Spleen (tissue), 11 donors: ENCODE measurements around the gene DCDC1. TPM values are rescaled to one million over a fixed set of nuclear protein-coding genes. Genes with fewer than 3 reads are reported as not detected.

Source experiments
- DNase-seq: peaks from one replicate; pipeline ENCODE4 v3.0.0-alpha.2; 2020
- H3K27ac ChIP-seq, 8 donors: fragments of 200-600 bp; sonication (generic) in 7 of 8; 1 replicate in 4 of 8; 2 replicates in 4 of 8; pipeline versions ENCODE4 v1.5.0 to v1.8.0; 2016 to 2021; ENCODE audit warnings: inconsistent platforms in 4 of 8, mild to moderate bottlenecking in 4 of 8, moderate library complexity in 1 of 8
- H3K27me3 ChIP-seq, 7 donors: fragments of 200-600 bp; sonication (generic) in 6 of 7; replicated peaks in 1 of 7; 1 replicate in 4 of 7; 2 replicates in 3 of 7; pipeline versions ENCODE4 v1.5.0 to v1.8.0; 2016 to 2021; ENCODE audit warnings: inconsistent platforms in 3 of 7, mild to moderate bottlenecking in 1 of 7
- H3K36me3 ChIP-seq, 6 donors: fragments of 200-600 bp; sonication (generic) in 5 of 6; 1 replicate in 4 of 6; 2 replicates in 2 of 6; pipeline versions ENCODE4 v1.5.0 to v1.8.0; 2016 to 2021; ENCODE audit warnings: inconsistent platforms in 2 of 6
- H3K4me1 ChIP-seq, 6 donors: fragments of 200-600 bp; sonication (generic) in 5 of 6; 1 replicate in 3 of 6; 2 replicates in 3 of 6; pipeline versions ENCODE4 v1.5.0 to v1.8.0; 2016 to 2021; ENCODE audit warnings: inconsistent platforms in 3 of 6
- H3K4me3 ChIP-seq, 8 donors: fragments of 200-600 bp; sonication (generic) in 7 of 8; 1 replicate in 4 of 8; 2 replicates in 4 of 8; pipeline versions ENCODE4 v1.5.0 to v1.8.0; 2016 to 2021; ENCODE audit warnings: inconsistent platforms in 4 of 8, mild to moderate bottlenecking in 4 of 8, moderate library complexity in 2 of 8
- H3K9me3 ChIP-seq, 8 donors: fragments of 200-600 bp; sonication (generic) in 7 of 8; 1 replicate in 4 of 8; 2 replicates in 4 of 8; pipeline versions ENCODE4 v1.5.0 to v1.8.0; 2016 to 2021; ENCODE audit warnings: inconsistent platforms in 4 of 8
- CTCF ChIP-seq, 11 experiments: fragments of 200-600 bp in 7 of 11; fragments of 450-650 bp in 4 of 11; sonication (generic) in 4 of 11; IDR thresholded peaks in 8 of 11; conservative IDR thresholded peaks in 3 of 11; 1 replicate in 7 of 11; 2 replicates in 4 of 11; pipeline versions ENCODE4 v1.4.0 to v1.8.0; 2016 to 2021; ENCODE audit warnings: antibody characterized with exemption in 11 of 11, inconsistent platforms in 4 of 11, mild to moderate bottlenecking in 1 of 11
- POLR2A ChIP-seq, 3 donors: fragments of 450-650 bp; IDR thresholded peaks; one replicate each; pipeline ENCODE4 v1.5.1; 2017; ENCODE audit warnings: antibody characterized with exemption in 3 of 3, mild to moderate bottlenecking in 1 of 3
- POLR2AphosphoS5 ChIP-seq, 3 donors: sonication (generic); formaldehyde crosslinking; IDR thresholded peaks; one replicate each; pipeline ENCODE4 v1.5.1; 2017; ENCODE audit warnings: antibody characterized with exemption in 3 of 3
- WGBS, 5 donors: extraction: QIAGEN DNeasy Blood & Tissue Kit in 3 of 5; methylation state at CpG; one replicate each; pipeline versions ENCODE4 v1.1.5 to v1.1.7; 2013 to 2018; 5-methylcytosine and 5-hydroxymethylcytosine counted together
- intact Hi-C: fragments of 100-400 bp; cut with DNase I; formaldehyde crosslinking; loops from one replicate; pipeline ENCODE4 v1.15.0; 2023; ENCODE audit warnings: low total_unique reads
- polyA plus RNA-seq, 3 donors: library from polyadenylated mRNA; stranded (reverse); fragments of 200-250 nt; gene quantifications; one replicate each; pipeline ENCODE4 v1.2.1, GENCODE V29; 2013
- total RNA-seq, 7 donors: library from RNA; depleted of rRNA in 3 of 7; stranded (reverse); fragments of >200 nt in 3 of 7; fragmentation: NEBNext Ultra II Directional in 4 of 7; extraction: Animal tissue kit (Norgen Biotek cat#: 25700) in 4 of 7; gene quantifications; one replicate each; pipeline versions ENCODE4 v1.1.0 to v1.2.1, GENCODE V29; 2016 to 2021
- donor health status: healthy with polysubstance abuse.
- donor health status: DM: no; HTN: no; CAD: no; lungs with moderate emphysema.
- donor health status: DM: no; HTN: no; CAD: no.
- donor health status: Bipolar disorder and iron deficiency.
- donor health status: healthy.
- donor health status: DM: no; HTN: no; CAD: no.
- donor health status: DM: yes; HTN: yes; CAD: no.

The DCDC1 gene
- total and polyA plus RNA-seq, 10 donors, result 0.03 to 0.88 (median 0.25) TPM; not detected in 6

GRCh38 chr11:30893318-30893717 lies 476.2 kb downstream of the DCDC1 start:
- no peaks in the 10 kb centered on the region for H3K9me3 ChIP-seq
- no peak overlapping the region for H3K27ac ChIP-seq
- H3K4me3 ChIP-seq, result no peak overlapping the region
- DNase-seq, result no peak
- H3K27me3 ChIP-seq, result no peaks in the 10 kb centered on the region
- no peak for TF ChIP-seq POLR2A (IDR thresholded peaks at IDR 0.05)
- TF ChIP-seq POLR2AphosphoS5 (IDR thresholded peaks at IDR 0.05), result no peak
- TF ChIP-seq CTCF (IDR thresholded peaks at IDR 0.05 in 8 of 11, conservative IDR thresholded peaks at IDR 0.05 in 3 of 11), result no peak
- intact Hi-C loops, result no loop called here
- H3K4me1 ChIP-seq, result no peaks in the 10 kb centered on the region
- no peaks in the 10 kb centered on the region for H3K36me3 ChIP-seq
- 49 to 70% (median 61%) methylated on average over 3 of the region's 3 CpGs for WGBS, 5 donors

- intact Hi-C loops, result no loop called here
These were observed 480.3 kb downstream of the DCDC1 start for GRCh38 chr11:30889143-30889794.

GRCh38 chr11:30879322-30880005 lies 490.1 kb downstream of the DCDC1 start:
- 39 to 49% (median 47%) methylated on average over 8 of the region's 8 CpGs for WGBS, 5 donors

More at GRCh38 chr11:30889143-30889794, 480.3 kb downstream of the DCDC1 start:
- Histone ChIP-seq H3K36me3 (no peaks in the 10 kb centered on the region), H3K9me3 (no peaks in the 10 kb centered on the region), H3K27ac (no peak overlapping the region), H3K4me1 (no peaks in the 10 kb centered on the region), H3K4me3 (no peak overlapping the region), H3K27me3 (no peaks in the 10 kb centered on the region)
- DNase-seq, result no peak
- 84 to 94% (median 89%) methylated on average over 6 of the region's 6 CpGs for whole genome bisulfite sequencing, 5 donors
- TF ChIP-seq POLR2A (IDR thresholded peaks at IDR 0.05) (no peak), CTCF (IDR thresholded peaks at IDR 0.05 in 8 of 11, conservative IDR thresholded peaks at IDR 0.05 in 3 of 11) (no peak)

GRCh38 chr11:30878400-30878799 lies 491.1 kb downstream of the DCDC1 start:
- no peak overlapping the region for H3K4me3 ChIP-seq
- H3K9me3 ChIP-seq, result no peaks in the 10 kb centered on the region
- H3K36me3 ChIP-seq, result no peaks in the 10 kb centered on the region
- DNase-seq, result no peak
- no peak overlapping the region for H3K27ac ChIP-seq
- H3K27me3 ChIP-seq, result no peaks in the 10 kb centered on the region
- intact Hi-C loops, result no loop called here
- peaks cover 0 to 4% (median 0%) of the 10 kb centered on the region in 6 donors for H3K4me1 ChIP-seq
- no peak for TF ChIP-seq POLR2A (IDR thresholded peaks at IDR 0.05)
- TF ChIP-seq POLR2AphosphoS5 (IDR thresholded peaks at IDR 0.05), result no peak
- no peak for TF ChIP-seq CTCF (IDR thresholded peaks at IDR 0.05 in 8 of 11, conservative IDR thresholded peaks at IDR 0.05 in 3 of 11)
- 62 to 87% (median 74%) methylated on average over 3 of the region's 3 CpGs for WGBS, 5 donors

More at GRCh38 chr11:30879322-30880005, 490.1 kb downstream of the DCDC1 start:
- Histone ChIP-seq H3K36me3 (no peaks in the 10 kb centered on the region), H3K4me3 (no peak overlapping the region), H3K27me3 (no peaks in the 10 kb centered on the region), H3K9me3 (no peaks in the 10 kb centered on the region), H3K27ac (no peak overlapping the region), H3K4me1 (peaks cover 0 to 4% (median 0%) of the 10 kb centered on the region in 6 donors)
- no peak for DNase-seq
- intact Hi-C loops, result no loop called here
- TF ChIP-seq POLR2AphosphoS5 (IDR thresholded peaks at IDR 0.05), result no peak
